Gastrocnemius medialis (tissue), 4 donors: Measurements from ENCODE around the gene KMT2A.

Experiments used
- CTCF ChIP-seq, 5 experiments: fragments of 450-650 bp in 3 of 5; fragments of 200-600 bp in 2 of 5; sonication (generic) in 2 of 5; IDR thresholded peaks in 4 of 5; conservative IDR thresholded peaks in 1 of 5; 1 replicate in 4 of 5; 2 replicates in 1 of 5; pipeline ENCODE4 v1.5.1; 2016 to 2019; ENCODE audit warnings: antibody characterized with exemption in 5 of 5, mild to moderate bottlenecking in 3 of 5, moderate library complexity in 3 of 5
- POLR2A ChIP-seq, 2 donors: fragments of 450-650 bp; IDR thresholded peaks; one replicate each; pipeline ENCODE4 v1.6.1; 2017; ENCODE audit warnings: antibody characterized with exemption in 2 of 2, mild to moderate bottlenecking in 2 of 2, moderate library complexity in 2 of 2

- TF ChIP-seq CTCF (IDR thresholded peaks at IDR 0.05 in 4 of 5, conservative IDR thresholded peaks at IDR 0.05 in 1 of 5) (no peak), POLR2A (IDR thresholded peaks at IDR 0.05) (no peak)
Observed at GRCh38 chr11:118570787-118571186, 134.5 kb downstream of the KMT2A start.
